NCI-H748 (cell line): ENCODE measurements around the gene METTL5.

ENCODE experiments used
- DNase-seq: peaks from one replicate; lab custom pipeline; 2025; ENCODE audit not compliant: unreplicated experiment; lab: John Stamatoyannopoulos, UW

The METTL5 gene

DNA sequence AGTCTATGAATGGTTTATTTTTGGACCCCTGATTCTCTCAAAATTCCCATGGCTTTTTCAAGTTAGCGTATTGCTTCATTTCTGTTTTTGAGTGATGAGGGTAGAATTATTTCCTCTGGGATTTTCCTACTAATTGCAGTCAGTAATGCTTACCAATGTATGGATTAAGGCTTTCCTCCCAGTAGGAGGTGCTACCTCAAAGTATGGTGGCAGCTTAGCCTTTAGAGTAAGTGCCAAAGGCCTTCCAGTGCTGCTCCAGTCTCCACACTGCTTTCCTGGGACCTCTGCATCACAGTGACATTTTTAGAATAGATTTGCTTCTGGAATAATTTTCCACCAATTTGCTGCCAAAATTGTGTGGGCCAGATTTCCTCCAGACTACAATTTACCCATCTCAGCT, 42.2 kb downstream of the METTL5 start:
- no peak for DNase-seq

DNA sequence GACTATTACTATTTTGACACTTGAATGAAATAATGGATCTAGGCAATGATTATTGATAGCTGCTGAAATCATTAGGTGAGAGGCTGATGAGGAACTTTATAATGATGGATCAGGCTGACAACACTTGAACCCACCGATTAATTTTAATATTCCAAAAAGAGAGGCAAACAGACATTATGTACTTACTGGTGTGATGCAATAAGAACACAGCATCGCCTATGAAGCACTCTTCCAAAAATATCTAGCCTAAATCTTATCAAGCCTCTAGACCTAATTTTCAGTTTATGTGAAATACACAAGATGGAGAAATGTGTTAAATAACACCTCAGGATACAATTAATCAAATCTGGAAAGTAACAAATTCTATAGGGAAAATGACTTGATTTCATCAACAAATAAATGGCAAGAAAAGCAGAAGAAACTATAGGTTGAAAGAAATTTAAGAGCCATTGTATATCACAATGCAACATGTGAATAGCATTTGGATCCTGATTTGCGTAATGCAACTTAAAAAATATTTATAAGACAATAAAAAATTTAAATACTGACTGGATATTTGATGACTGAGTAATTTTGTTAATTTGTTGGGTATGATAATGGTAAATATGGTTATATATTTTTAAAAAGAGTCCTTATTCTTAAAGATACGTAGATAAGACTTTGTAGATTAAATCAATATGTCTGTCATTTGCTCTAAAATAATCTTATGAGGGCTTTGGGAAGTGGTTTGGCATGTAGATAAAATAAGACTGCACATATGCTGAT, 43.3 kb downstream of the METTL5 start:
- DNase-seq = no peak

DNA sequence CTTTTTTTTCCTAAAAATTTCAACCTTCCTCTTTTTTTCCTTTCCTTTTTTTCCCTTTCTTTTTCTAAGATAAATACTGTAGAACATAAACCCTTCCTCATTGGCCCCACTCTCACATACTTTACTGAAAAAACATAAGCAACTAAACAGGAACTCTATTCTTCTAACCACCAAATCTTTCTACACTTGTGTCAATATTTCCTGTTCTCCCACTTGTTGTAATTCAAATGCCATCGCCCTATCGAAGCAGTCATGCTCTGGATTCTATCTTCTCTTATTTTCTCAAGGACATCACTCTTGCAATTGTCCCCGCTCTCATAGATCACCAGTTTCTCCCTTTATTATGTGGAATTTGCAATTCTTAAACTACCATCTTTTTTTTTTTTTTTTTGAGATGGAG, 46.3 kb downstream of the METTL5 start:
- DNase-seq = no peak

DNA sequence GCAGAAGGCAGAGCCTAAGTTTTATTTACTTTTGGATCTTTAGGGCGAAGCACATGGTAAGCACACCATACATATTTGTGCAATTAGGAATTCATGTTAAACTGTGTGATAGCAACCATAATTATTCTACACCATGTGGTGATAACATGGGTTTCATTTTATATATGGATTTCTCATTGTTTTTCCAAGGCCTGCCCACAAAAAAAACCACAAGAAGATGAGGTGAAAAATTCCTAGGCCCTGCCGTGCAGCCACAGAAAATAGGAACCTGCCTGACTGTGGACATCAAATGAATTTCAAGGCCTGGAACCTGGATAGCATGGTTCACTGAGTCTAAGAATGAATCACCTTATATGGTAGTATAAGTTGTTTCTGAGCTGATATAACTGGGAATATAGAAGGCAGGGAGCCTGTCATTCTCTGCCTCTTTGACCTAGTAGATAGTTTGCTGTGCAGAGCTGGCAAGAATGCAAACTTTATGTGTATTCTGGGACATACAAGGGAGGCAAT, 48.4 kb downstream of the METTL5 start:
- no peak for DNase-seq

DNA sequence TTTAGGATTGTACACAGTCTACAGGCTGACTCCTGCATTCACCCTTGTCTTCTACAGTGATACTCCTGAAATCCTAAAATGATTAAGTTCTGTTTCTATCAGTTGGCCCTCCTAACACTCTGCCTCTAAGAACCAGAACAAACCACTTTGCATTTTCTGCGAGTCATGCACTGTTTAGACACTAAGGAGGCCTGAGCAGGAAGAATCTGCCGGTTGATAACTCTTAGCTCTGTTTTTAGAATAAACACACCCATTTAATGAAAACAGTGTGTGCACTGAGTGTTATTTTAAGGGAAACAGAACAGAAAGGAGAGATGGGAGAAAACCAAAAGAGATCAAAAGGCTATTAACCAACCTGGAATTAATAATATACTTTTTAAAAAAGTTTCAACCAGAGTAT, 48.9 kb downstream of the METTL5 start:
- DNase-seq = no peak

DNA sequence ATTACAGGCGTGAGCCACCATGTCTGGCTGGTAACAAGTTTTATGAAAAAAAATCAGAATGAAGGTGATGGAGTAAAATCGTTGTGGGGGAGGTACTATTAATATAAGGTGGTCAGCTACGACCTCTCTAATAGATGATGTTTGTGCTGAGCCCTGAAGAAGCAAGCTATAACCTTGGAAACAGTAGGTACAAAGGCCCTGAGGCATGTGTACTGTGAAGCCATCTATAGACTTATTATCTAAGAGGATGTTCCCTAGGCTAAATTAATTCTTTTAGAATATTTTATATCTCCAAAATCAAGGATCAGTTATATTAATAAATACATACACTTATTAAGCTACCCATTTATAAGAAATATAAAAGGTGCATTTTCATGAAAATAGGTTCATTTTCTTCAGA, 49.4 kb downstream of the METTL5 start:
- DNase-seq = no peak

DNA sequence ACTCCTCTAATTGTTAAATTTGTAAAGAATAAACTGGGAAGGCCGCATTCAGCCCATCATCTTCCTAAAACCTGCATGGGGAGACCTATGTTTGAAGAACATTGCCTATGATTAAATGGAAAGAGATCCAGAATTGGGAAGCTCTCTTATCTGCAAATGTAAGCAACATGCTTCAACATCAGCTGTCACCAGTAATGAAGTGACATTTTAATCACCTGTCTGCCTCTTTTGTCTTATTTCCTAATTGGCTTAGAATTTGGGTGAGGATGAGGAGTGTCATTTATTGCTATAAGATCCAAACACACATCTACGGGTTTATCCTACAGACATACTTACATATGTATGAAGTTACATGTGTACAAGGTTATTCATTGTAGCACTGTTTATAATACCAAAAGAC, 52.1 kb downstream of the METTL5 start:
- no peak for DNase-seq

DNA sequence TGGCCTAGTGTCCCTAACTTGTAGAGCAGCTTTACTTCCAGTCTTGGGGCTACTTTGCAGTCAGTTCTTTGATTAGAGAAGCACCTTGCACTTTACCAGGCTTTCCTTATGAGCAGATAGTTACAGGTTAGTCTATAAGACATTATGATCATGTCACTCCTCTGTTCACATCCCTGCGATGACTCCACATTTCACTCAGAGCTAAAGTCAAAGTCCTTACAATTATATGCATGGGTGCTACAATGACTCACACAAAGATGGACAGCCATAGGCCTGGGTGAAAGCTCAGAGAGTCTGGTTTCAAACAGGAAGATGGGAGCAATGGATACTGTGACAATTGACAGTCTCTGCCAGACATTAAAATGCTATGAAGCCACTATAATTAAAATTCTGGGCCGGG, 53.1 kb downstream of the METTL5 start:
- DNase-seq = no peak

DNA sequence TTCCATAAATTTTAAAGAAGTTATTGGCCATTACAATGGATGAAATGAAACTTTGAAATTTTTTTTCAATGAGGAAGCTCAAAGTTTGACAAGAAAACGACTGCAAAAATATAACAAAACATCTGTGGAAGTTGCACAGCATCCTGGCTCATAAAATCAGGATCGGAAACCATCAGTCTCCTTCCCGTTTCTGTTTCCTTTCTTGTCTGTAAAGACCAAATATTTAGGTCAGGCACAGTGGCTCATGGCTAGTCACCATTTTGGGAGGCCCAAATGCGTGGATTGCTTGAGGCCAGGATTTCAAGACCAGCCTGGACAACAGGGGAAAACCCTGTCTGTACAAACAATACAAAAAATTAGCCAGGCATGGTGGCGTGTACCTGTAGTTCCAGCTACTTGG, 53.7 kb downstream of the METTL5 start:
- DNase-seq = no peak

DNA sequence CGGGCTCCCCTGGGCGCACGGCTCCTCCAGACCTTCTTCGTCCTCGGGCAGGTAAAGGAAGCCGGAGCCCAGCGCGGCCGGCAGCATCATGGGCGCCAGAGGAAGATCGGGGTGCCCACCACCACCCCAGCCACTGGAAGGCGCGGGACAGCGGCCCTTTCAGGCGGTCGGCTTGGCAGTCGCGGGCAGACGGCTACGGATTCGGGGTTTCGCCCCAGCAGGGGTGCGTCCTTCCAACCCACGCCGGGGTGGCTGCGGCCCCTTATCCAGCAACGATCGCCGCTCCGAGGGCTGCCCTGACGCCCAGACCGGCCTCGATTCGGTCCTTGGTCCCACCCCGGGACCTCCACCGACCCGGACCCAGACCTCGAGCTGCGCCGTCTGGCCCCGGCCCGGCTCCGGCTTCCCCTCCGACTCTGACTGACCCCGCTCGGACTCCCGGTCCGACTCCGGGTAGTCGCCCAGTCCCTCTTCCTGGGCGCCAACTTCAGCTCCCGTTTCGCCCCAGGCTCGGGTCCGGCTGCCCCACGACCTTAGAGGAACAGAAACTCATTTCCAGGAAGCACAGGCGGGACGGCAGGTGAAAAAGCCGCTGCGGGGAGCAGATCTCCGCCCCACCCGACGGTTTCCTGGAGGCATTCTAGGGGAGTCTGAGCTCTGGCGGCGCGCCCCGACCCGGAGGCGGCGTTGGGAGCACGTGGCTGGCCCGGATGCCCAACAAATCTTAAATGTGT, 56.3 kb downstream of the METTL5 start:
- no peak for DNase-seq

DNA sequence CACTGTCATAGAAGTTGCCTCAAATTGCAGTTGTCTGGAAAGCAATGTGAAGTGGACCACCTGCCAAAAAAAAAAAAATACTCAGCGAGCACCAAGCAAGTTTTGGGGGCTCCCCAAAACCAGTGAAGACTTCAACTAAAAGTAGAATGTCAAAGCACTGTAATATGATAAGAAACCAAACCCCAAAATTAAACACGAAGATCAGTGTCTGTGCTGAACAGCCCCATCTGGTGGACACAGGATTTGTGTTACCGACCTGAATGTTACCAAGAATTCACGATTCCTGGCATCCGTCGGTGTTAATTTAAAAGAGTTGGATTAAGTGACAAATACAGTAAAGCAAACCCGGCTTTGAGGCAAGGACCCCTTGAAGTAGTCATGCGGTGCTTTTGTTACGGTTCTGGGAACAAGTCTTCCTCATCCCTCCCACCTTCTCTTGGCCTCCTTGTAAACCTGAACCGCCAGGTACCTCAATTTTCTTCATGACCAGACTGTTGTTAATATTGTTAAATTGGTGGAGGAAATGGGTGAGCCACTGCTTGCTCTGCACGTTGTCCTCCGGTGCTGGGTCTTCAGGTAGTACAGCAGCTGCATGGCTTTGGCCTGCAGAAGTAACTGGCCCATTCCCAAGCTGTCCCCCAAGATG, 57.3 kb downstream of the METTL5 start:
- peak; percentile 59 for DNase-seq

DNA sequence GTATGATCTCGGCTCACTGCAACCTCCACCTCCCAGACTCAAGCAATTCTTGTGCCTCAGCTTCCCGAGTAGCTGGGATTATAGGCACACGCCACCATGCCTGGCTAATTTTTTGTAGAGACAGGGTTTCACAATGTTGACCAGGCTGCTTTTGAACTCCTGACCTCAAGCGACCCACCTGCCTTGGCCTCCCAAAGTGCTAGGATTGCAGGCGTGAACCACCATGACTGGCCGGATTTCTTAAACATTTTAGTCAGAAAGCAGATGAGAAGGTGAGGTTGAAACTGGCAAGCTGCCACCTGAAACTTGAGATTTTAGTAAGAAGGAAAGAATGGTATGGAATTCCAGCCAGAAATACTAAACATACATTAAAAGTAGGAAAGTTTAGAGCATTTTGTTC, 59.2 kb downstream of the METTL5 start:
- no peak for DNase-seq

DNA sequence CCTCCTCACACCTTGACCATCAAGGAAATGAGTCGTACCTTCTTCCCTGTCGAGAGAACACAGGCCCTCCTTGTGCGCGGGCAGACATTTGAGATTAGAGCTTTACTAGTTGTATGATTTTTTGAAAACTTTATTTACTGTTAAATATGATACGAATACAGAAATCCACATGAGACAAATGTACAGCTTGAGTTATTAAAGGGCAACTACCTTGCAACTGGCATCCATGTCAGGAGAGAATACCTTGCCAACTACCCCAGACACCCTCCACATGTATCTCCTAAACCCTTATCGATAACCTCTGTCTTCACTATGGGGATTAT, 62.8 kb downstream of the METTL5 start:
- no peak for DNase-seq
